ENCODE data around the gene FSIP1.

The FSIP1 gene

DNA sequence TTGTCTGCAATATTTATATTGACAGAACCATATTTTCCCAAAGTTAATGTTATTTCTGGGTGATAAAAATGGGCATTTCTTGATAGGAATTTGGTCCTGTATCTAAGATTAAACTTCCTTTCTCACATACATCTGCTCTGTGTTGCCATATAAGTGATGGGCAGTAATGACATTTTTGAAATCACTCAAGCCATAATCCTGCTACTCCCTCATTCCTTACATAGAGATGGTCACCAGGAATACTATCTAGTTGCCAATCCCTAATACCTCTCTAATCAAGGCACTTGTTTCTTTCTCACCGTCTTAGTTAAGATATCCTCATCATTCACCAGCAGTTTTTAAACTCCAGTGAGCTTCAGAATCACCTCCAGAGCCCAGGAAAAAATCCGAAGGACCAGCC is 68.4 kb downstream of the FSIP1 start:
- no peak for DNase-seq

DNA sequence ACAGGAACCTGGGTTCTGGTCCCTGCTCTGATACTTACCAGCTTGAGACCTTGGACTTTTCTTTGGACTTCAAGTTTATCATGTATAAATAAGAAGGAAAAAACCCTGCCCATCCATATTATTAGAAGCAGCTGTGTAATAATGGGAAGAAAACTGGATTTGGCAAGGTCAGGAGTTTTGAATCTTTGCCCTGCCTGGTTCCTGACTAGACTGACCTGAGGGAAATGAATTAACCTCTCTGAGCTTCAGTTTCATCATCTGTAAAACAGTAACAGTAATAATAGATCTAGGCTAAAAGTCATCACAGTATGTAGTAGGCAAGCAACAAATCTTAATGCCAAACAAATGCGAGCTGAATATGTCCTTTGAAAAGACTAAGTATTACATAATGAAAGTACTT is 68.8 kb downstream of the FSIP1 start:
- DNase-seq = no peak

DNA sequence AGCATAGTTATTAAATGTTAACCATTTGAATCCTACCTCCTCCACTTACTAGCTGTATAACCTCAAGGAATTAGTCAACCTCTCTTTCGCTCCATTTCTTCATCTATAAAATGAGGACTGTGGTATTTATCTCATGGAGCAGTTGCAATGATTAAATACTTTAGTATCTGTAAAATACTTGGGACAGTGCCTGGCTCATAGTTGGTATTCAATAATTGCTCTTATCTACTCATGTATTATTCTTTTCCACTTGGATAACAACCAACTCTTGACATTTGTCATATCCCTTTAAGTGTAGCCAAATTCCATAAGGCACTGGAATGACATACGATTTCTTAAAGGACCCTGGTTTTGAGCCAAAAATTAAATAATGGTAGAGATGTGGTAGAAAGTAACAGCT is 72.0 kb downstream of the FSIP1 start:
- DNase-seq = no peak

DNA sequence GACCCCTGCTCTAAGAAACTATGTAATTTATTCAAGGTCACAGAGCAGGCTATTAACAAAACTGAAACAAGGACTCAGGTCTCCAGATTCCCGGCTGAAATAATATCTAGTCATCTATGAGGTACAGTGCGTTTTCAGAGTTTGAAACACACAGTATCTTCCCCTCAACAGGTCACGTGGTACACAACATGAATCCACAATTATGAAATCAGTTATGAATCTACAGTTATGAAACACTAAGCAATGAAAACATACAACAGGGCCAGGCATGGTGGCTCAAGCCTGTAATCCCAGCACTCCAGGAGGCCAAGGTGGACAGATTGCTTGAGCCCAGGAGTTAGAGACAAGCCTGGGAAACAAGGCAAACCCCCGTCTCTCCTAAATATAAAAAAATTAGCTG is 72.7 kb downstream of the FSIP1 start:
- no peak for DNase-seq

DNA sequence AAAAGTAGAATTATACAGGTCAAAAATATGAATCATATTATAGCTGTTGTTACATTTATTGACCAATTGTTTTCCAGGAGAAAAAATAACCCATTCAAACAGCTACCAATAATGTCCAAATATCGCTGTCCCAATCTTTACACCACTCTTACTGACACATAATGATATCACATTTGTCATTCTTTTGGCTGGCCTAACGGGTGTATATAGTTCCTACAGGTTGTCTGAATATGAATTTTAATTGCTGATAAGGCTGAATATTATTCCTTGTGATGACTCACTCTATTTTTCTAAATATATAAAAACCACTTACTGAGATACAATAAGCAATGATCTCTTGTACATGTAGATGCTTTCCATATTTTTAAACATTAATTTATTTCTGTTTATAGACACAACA is 76.4 kb downstream of the FSIP1 start:
- no peak for DNase-seq

DNA sequence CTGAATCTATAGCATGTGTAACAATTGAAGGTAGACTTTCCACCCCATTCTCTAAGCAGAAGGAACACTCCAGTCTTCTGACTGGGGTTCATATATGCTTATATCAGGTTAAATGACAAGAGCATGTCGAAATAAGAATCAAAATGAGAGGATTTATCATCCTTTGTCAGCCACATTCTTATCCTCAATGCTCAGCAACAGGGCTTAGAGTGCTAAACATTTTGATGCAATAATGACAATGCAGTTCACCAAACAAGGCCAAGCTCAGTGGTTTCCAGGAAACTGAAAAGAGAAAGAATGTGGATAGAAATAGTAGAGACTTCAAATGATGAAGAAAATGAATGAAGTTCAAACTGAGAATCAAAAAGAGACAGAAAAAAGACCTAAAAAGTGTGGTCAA is 78.0 kb downstream of the FSIP1 start:
- DNase-seq = no peak

DNA sequence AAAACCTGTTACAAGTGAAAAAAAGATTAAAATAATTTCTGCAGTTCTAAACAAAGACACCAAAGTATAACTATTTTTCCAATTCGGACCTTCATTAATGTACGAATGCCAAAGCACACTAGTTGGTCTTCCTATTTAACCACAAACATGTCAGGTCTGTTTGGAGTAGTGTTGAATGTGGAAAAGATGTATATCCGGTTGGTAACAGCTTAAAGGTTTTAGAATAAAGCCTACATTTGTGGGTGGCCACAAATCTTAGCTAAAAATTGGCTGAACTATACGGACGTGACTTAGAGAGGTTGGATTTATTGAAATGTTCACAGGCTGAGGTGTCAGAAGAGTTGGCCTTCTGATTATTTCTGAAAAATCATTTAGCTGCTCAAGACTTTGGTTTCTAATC is 78.4 kb downstream of the FSIP1 start:
- DNase-seq = no peak

DNA sequence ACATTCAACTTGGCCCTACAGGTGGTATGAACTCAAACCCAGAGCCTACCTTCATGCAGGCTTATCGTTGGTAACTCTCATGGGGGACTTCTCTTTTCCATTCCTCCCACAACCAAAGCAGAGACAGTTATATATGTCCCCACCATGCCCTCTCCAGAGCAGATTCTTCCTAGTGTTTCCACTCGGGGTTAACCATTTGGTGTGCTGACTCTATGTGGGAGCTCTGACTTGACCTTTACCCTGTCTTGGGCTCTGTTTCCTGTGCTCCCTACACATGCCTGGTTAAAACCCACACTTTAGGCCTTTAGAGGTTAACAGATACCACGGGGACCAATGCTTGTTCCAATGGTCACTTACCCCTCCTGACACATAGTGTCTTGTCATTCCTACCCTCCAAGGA is 80.7 kb downstream of the FSIP1 start:
- no peak for DNase-seq

DNA sequence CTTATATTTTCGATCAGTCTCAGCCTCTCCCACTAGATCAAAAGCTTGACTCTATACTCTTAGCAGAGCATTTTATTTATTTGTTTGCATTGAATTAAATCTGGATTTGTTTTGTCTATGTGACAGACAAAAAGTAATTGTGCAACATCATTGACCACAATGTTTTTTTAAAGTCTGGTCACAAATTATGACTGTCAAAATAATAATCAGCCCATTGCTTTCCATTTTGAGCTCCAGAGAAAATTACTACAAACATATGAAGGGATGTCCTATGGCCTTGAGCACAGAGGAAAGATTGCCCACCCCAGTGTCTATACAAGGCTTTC is 82.3 kb downstream of the FSIP1 start:
- DNase-seq = no peak

DNA sequence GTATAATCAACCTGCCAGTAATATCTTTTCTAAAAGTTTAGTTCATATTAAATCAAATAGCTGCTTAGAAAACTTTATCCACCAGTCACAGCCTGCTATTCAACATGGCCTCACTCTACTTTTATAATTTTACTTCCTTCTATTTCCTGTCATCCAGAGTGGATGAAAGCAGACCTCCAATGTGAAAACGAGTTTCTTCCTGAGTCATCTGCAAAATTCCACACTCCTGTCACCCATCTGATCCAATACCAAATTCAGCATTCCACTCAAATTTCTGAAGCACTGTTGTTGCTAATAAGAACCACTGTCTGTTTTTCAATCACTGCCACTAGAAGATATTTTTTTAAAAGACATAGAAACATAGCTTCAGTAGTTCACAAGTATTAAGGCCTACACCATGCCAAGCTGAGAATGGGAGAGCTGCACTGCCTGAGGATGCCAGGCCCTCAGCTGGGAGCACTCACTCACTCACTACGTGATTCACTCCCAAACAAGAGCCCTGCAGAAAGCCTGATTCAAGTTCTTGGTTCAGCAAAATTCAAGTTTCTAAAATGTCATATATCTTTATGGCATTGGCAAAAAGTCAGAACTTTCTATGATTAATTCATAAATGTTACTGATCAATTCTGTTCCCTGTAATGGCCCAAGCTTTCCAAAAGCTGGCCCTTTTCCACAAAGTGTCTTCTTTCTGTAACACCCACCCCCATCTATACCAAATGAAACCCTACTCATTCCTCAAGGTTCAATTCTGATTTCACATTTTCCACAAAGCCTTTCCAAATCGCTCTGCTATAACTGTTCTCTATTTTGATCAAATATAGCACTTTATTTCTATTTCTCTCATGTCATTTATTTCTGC is 82.9 kb downstream of the FSIP1 start:
- DNase-seq = no peak

DNA sequence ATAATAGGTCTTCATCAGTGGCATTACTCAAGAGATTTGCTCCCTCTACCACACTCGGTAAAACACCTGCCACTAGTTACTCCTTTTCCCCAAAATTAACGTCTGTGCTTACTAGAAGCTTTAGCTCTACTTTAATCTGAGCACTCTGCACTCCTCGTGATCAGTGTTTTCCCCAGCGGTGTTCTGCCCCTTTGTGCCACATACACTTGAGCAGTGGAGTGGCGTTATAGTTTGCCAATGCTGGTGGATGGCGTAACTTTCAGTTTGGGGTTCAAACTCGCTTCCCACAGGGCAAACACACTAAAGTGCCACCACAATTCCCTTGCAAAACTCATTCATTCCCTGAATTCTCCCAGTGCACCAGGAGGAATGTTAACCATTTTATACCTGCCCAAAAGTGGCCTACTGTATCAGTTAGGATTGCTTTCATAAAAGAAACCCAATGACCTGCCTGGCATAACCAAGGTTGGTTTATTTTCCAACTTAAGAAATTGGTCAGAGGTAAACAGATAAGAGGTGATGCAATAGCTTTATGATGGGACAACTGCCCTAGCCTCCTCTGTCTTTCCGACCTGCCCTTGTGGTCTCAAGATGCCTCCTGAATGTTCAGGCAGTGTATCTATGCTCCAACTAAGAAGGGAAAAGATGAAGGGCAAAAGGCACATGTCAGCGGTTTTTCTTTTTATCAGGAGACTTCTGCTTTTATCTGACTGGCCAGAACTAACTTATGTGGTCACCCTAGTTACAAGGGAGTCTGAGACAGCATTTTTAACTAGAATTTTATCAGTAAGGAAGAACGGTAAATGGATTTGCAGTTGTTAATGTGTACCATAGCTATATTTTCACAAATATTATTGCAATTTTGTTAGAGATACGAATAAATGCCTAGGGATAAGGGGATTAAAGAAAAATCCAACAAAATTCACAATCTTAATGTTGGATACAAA is 83.9 kb downstream of the FSIP1 start:
- no peak for DNase-seq

DNA sequence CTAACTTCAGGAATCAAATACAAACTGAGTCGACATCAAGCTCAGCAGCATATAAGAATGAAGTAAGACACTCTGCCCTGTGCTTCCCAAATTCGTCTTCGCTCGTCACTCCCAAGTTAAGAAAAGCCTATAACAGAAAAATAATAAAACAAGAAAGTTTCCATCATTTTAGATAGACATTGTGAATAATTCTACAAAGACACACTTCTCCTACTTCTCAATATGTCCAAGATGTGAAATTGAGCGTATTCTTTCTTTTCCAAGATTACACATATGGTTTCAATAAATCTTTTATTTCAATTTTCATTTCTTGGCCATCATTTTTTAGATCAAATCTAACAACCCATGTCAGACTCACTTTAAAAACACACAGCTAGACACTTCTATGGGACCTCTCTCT is 85.1 kb downstream of the FSIP1 start:
- DNase-seq = no peak

DNA sequence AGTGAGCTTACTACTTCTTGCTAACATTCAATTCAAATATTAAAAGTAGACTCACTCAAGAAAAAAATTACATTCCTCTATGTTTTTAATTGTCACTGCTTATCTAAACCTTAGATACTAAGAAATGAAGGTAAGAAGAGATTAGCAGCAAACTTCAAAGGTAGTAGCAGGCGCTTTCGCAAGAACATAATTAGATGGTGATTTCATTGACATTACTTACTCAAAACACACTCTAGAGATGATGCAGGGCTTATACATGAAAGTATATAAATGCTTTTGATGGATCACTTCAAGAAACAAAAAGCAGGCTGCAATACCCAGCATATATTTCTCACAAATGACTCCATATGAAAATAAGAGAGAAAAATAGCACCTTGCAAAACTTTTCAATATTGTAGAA is 86.8 kb downstream of the FSIP1 start:
- no peak for DNase-seq

DNA sequence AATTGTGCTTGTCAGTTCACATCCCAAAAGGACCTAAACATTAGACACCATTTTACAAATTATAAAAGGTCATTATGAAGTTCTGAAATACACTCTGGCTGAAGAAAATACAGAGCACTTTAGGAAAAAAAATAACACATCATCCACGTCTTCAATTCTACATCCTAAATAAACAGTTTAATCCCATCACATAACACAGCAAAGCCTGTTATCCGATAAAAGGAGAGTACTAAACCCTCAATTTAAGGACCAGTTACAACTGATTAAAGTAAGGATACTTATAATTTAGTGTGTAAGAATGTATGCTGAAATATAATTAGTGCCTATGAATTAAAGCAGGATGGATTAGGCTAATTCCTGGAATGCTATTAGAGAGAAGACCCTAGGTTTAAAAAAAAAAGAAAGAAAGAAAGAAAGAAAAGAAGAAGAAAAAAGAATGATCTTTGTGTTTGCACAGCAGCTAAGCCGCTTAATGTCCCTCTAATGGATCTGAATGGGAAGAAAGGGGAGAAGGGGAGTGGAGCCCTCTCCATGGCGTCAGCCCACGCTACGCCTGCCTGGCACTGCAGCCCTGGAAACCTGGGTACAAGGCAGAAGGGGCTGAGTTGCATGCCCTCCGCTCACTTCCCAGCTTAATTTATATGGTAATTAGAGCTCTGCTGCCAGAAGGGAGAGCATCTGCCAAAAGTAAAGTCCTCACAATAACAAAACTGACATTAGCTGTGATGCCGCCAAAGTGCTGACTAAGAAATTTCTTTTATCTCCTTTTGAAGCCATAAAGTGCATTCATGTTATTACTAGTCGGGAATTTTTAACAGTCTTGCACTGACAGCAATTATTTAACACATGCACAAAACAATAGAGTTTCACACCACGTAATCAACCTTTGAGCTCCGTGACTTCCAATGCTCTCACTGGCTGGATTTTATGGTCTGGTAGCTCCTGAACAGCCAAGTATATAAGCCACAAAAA is 90.0 kb downstream of the FSIP1 start:
- no peak for DNase-seq

DNA sequence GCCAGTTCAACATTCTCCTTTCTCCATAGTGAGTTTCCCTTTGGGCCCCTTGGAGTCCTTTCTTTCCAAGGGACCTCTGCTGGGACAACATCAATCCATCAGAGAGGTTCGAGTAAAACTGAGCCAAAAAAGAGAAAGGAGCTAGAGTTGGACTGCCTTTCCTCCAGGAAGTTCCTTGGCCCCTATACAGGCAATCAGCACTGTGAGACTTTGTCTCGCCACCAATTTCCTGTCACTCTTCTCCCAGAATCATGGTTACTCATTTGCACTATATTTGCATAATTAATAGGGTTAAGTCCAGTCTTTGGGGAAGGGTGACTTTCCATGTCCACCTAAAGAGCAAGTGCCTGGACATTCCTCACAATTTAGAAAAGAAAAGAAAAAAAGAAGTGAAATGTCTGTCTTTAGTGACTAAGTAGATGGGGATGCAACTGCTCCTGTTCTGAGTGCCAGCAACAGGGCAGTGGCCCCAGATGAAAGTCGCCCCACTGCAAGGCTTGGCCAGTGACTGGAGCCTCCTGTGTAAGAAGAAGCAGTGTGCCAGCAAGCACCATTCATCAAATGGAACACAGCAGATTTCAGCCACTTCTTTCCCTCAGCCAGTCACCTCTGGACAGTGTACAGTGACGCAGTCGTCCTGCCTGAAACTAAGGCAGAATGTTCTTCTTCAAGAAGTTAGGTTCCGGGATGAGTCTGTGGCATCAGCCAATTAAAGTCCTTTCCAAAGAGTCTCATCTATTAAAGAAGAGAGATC is 91.6 kb downstream of the FSIP1 start:
- no peak for DNase-seq

DNA sequence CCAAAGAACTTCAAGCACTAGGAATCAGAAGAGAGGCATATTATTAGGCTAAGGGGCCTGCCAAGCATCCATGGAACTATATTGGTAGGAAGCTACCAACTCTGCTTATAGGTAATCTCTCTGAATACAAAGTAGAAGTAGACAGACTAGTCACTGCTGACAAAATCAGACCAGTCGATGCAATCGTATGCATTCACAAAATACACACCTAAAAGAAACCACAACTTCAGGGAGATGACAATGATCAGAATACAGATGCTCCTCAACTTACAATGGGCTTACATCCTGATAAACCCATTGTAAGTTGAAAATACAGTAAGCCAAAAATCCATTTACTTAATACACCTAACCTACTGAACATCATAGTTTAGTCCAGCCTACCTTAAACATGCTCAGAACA is 94.7 kb downstream of the FSIP1 start:
- no peak for DNase-seq

DNA sequence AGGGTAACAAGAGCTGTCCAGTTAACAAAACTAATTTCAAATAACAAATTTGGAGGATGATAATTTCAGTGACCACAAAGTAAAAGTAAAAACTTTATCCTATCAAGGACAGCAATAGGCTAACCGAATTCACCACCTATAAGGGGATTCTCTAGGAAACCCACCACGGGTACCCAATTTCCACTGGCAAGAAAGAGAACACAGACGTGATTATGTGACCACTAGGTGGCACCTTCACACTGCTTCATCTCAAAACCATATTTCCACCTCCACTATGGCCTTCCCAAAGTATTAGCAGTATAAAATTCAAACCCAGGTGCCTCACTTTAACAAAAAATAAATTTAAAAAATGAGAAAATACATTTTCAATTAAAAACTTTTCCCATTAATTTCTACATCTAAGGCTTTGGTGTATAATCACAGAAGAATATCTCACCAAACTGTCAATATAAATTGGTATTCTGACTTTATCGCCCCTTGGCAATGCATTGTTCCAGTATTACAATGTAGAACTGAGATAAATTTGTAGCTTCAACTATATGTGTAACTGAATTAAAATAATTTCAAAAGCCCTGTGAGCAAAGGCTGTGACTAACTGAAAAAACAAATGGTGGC is 96.5 kb downstream of the FSIP1 start:
- DNase-seq = peak; percentile 59

DNA sequence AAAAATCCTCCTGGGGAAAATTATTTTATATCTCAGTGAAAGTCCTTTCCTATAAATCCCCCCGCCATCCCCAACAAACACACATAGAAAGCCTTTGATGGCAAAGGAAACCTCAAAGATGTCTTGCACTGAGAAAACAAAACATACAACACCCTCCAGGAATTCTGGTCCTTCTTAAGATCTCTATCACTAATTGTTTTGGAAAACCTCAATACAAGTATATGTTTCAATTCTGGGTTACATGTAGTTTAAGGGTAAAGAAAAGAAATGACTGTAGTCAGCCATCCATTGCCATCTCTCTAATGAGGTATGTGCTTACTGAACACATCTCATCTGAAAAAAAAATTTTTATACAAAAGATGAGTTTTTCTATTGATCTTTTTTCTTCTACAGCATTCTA is 97.3 kb downstream of the FSIP1 start:
- DNase-seq = no peak

DNA sequence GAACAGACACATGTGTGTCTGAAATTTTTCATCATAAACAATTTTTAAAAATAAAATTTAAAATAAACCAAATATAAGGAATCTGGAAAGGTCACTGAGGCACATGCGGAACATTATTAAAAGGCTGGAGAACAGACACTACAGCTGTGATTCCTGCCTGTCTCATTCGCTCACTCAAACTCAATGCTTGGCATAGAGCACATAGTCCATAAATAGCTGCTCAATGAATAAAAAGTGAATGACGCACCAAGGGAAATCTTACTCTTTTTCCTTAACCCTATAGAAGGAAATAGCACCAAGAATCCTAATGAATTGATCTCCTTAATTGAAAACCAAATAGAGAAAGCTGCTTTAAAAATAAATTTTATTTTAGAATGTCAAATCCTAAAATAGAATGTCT is 98.4 kb downstream of the FSIP1 start:
- no peak for DNase-seq

DNA sequence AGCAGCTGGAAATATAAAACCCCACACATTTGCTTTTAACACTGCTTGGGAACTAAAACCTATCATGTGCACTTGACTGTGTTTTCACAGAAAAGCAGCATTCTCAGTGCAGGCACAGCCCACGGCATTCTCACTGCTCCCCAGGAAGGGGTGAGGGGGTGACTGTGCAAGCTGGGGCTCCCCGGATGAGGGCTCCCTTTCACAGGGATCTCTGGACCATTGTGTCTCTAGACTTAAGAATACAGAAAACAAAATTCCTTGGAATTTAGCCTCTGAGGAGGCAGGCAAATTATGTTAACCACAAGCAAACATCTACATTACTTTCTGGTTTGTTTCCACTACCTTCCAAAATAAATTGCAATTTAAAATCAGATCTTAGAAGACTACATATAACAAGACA is 100.3 kb downstream of the FSIP1 start:
- DNase-seq = no peak

DNA sequence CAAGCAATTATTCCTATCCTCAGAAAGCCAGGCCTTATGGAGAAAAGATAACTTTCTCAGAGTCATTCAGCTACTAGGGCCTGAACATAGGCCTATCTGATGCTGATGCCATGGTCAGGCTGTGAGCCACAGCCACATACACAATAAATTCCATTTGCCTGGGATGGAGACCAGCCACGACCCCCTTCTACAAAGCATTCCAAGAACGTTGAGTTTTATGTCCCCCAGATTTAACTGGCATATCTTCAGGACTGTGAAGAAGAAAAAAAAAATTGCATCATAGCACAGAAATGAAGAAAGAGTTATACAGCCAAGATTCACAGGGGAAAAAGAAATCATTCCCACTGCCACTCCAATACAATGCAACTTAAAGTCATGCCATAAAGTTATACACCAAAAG is 101.8 kb downstream of the FSIP1 start:
- DNase-seq = no peak

DNA sequence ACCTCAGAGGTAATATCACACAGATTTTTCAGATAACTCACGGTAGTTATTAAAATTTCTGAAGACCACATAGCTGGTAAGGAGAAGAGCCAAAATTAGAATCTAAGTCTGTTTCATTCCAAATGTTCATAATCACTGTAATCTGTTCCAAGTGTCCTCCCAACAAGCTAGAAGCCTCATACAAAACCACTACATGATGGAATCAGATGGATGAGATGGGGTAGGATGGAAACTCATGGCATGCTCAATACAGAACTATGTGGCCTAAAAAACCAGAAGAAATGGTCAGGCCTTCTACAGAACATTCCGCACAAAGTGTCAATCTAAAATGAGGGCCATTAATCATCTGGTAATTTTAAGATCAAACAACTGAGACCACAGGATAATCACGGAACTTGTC is 110.0 kb downstream of the FSIP1 start:
- DNase-seq = no peak
